ENCODE data around the gene AKAP13.

GRCh38 chr15:85658816-85659215 lies 278.4 kb downstream of the AKAP13 start:
- TF ChIP-seq CTCF (IDR thresholded peaks at IDR 0.05) (no peak), POLR2A (IDR thresholded peaks at IDR 0.05) (no peak)

Measured in testis (tissue), 2 donors.